ENCODE data around the gene TANGO6.

TANGO6 gene

GRCh38 chr16:68902969-68903345, 59.6 kb downstream of the TANGO6 start:
- FAIRE-seq: no peak
- DNase-seq (ENCODE audit: extremely low spot score, insufficient read length, low read depth): no peak

GRCh38 chr16:68907297-68907696, 64.0 kb downstream of the TANGO6 start:
- DNase-seq (ENCODE audit: extremely low spot score, insufficient read length, low read depth) (no peak), FAIRE-seq (no peak)

- FAIRE-seq: no peak
- no peak for DNase-seq (ENCODE audit: extremely low spot score, insufficient read length, low read depth)
Observed at GRCh38 chr16:68907781-68908181, 64.5 kb downstream of the TANGO6 start.

GRCh38 chr16:68909099-68909733, 65.9 kb downstream of the TANGO6 start:
- FAIRE-seq (no peak), DNase-seq (ENCODE audit: extremely low spot score, insufficient read length, low read depth) (no peak)

GRCh38 chr16:68910051-68910450, 66.7 kb downstream of the TANGO6 start:
- no peak for FAIRE-seq
- no peak for DNase-seq (ENCODE audit: extremely low spot score, insufficient read length, low read depth)

GRCh38 chr16:68915589-68915988, 72.3 kb downstream of the TANGO6 start:
- FAIRE-seq: no peak

GRCh38 chr16:68917541-68917940, 74.2 kb downstream of the TANGO6 start:
- FAIRE-seq: no peak
- no peak for DNase-seq (ENCODE audit: extremely low spot score, insufficient read length, low read depth)

More at GRCh38 chr16:68915589-68915988, 72.3 kb downstream of the TANGO6 start:
- no peak for DNase-seq (ENCODE audit: extremely low spot score, insufficient read length, low read depth)

GRCh38 chr16:68920349-68920748, 77.0 kb downstream of the TANGO6 start:
- no peak for FAIRE-seq
- no peak for DNase-seq (ENCODE audit: extremely low spot score, insufficient read length, low read depth)

GRCh38 chr16:68921637-68922036, 78.3 kb downstream of the TANGO6 start:
- no peak for DNase-seq (ENCODE audit: extremely low spot score, insufficient read length, low read depth)

GRCh38 chr16:68923116-68923515, 79.8 kb downstream of the TANGO6 start:
- DNase-seq (ENCODE audit: extremely low spot score, insufficient read length, low read depth): no peak
- no peak for FAIRE-seq

More at GRCh38 chr16:68921637-68922036, 78.3 kb downstream of the TANGO6 start:
- no peak for FAIRE-seq

- FAIRE-seq: no peak
Observed at GRCh38 chr16:68927018-68927417, 83.7 kb downstream of the TANGO6 start.

GRCh38 chr16:68931196-68931595, 87.9 kb downstream of the TANGO6 start:
- no peak for DNase-seq (ENCODE audit: extremely low spot score, insufficient read length, low read depth)
- no peak for FAIRE-seq

More at GRCh38 chr16:68927018-68927417, 83.7 kb downstream of the TANGO6 start:
- DNase-seq (ENCODE audit: extremely low spot score, insufficient read length, low read depth): no peak

- FAIRE-seq (no peak), DNase-seq (ENCODE audit: extremely low spot score, insufficient read length, low read depth) (no peak)
Observed at GRCh38 chr16:68934402-68934801, 91.1 kb downstream of the TANGO6 start.

GRCh38 chr16:68935008-68935407, 91.7 kb downstream of the TANGO6 start:
- DNase-seq (ENCODE audit: extremely low spot score, insufficient read length, low read depth) (no peak), FAIRE-seq (no peak)

GRCh38 chr16:68936736-68937631, 93.7 kb downstream of the TANGO6 start:
- DNase-seq (ENCODE audit: extremely low spot score, insufficient read length, low read depth) (no peak), FAIRE-seq (no peak)

GRCh38 chr16:68939692-68940320, 96.5 kb downstream of the TANGO6 start:
- no peak for FAIRE-seq
- DNase-seq (ENCODE audit: extremely low spot score, insufficient read length, low read depth): no peak

GRCh38 chr16:68940816-68941215, 97.5 kb downstream of the TANGO6 start:
- FAIRE-seq: no peak
- DNase-seq (ENCODE audit: extremely low spot score, insufficient read length, low read depth): no peak

- FAIRE-seq (no peak), DNase-seq (ENCODE audit: extremely low spot score, insufficient read length, low read depth) (no peak)
Observed at GRCh38 chr16:68943961-68944360, 100.6 kb downstream of the TANGO6 start.

- FAIRE-seq: no peak
- no peak for DNase-seq (ENCODE audit: extremely low spot score, insufficient read length, low read depth)
Observed at GRCh38 chr16:68948230-68948910, 105.0 kb downstream of the TANGO6 start.
